HEK293 (cell line): ENCODE measurements around the gene USP24.

Experiments
- CTCF ChIP-seq: fragments of 450-650 bp; formaldehyde crosslinking; IDR thresholded peaks from 2 replicates; pipeline ENCODE4 v1.5.1; 2016; ENCODE audit warnings: missing biosample characterization, missing genetic modification characterization
- FEZF1 ChIP-seq: fragments of 450-650 bp; formaldehyde crosslinking; IDR thresholded peaks from 2 replicates; pipeline ENCODE4 v1.5.1; 2016; ENCODE audit warnings: missing biosample characterization, missing genetic modification characterization
- PRDM4 ChIP-seq: fragments of 450-650 bp; formaldehyde crosslinking; IDR thresholded peaks from 2 replicates; pipeline ENCODE4 v1.5.1; 2017; ENCODE audit warnings: missing biosample characterization, missing genetic modification characterization
- YY1 ChIP-seq: fragments of 450-650 bp; formaldehyde crosslinking; IDR thresholded peaks from 2 replicates; pipeline ENCODE4 v1.5.1; 2018; ENCODE audit warnings: missing biosample characterization, missing genetic modification characterization
- ZIC2 ChIP-seq: fragments of 450-650 bp; formaldehyde crosslinking; IDR thresholded peaks from 2 replicates; pipeline ENCODE4 v1.5.1; 2016; ENCODE audit warnings: missing biosample characterization, missing genetic modification characterization
- ZNF19 ChIP-seq: fragments of 450-650 bp; formaldehyde crosslinking; IDR thresholded peaks from 2 replicates; pipeline ENCODE4; 2016; ENCODE audit warnings: missing biosample characterization, missing genetic modification characterization, low read depth
- ZNF23 ChIP-seq: fragments of 450-650 bp; formaldehyde crosslinking; IDR thresholded peaks from 2 replicates; pipeline ENCODE4 v1.5.1; 2016; ENCODE audit warnings: missing biosample characterization, missing genetic modification characterization, borderline replicate concordance
- ZNF239 ChIP-seq: fragments of 450-650 bp; formaldehyde crosslinking; IDR thresholded peaks from 2 replicates; pipeline ENCODE4 v1.5.1; 2016; ENCODE audit warnings: missing biosample characterization, missing genetic modification characterization
- ZNF580 ChIP-seq: fragments of 450-650 bp; formaldehyde crosslinking; IDR thresholded peaks from 2 replicates; pipeline ENCODE4 v1.5.1; 2016; ENCODE audit warnings: missing biosample characterization, missing genetic modification characterization
- ZNF776 ChIP-seq: fragments of 450-650 bp; formaldehyde crosslinking; IDR thresholded peaks from 2 replicates; pipeline ENCODE4 v1.5.0; 2017; ENCODE audit warnings: missing biosample characterization, missing genetic modification characterization, borderline replicate concordance
- ZNF785 ChIP-seq: fragments of 450-650 bp; formaldehyde crosslinking; IDR thresholded peaks from 2 replicates; pipeline ENCODE4 v1.5.1; 2016; ENCODE audit warnings: missing biosample characterization, missing genetic modification characterization
- ZNF843 ChIP-seq: fragments of 450-650 bp; formaldehyde crosslinking; IDR thresholded peaks from 2 replicates; pipeline ENCODE4 v1.5.1; 2016; ENCODE audit warnings: missing biosample characterization, missing genetic modification characterization
- ZSCAN4 ChIP-seq: fragments of 450-650 bp; formaldehyde crosslinking; IDR thresholded peaks from 2 replicates; pipeline ENCODE4 v1.5.1; 2017; ENCODE audit warnings: missing biosample characterization, missing genetic modification characterization

- no peak for TF ChIP-seq CTCF (tag by site-specific recombination)
- TF ChIP-seq ZNF580 (tag by site-specific recombination), result no peak
- TF ChIP-seq ZNF785 (tag by site-specific recombination), result no peak
- no peak for TF ChIP-seq ZNF776 (tag by site-specific recombination)
- no peak for TF ChIP-seq ZIC2 (tag by site-specific recombination)
- no peak for TF ChIP-seq PRDM4 (tag by site-specific recombination)
- no peak for TF ChIP-seq FEZF1
- no peak for TF ChIP-seq YY1 (tag by site-specific recombination)
- TF ChIP-seq ZNF23 (tag by site-specific recombination), result no peak
- TF ChIP-seq ZNF19 (tag by site-specific recombination), result no peak
- no peak for TF ChIP-seq ZNF843 (tag by site-specific recombination)
- no peak for TF ChIP-seq ZSCAN4 (tag by site-specific recombination)
- no peak for TF ChIP-seq ZNF239 (tag by site-specific recombination)
Observed at GRCh38 chr1:55169126-55169525, 46.0 kb downstream of the USP24 start.
